ENCODE results near the gene C10orf53. TPM values are rescaled to one million over a fixed set of nuclear protein-coding genes. Genes with fewer than 3 reads are reported as not detected.

Gene C10orf53, protein sequence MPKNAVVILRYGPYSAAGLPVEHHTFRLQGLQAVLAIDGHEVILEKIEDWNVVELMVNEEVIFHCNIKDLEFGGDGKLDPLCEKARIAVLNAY
- total RNA-seq, result not detected
- long read RNA-seq, result 0 reads

DNA sequence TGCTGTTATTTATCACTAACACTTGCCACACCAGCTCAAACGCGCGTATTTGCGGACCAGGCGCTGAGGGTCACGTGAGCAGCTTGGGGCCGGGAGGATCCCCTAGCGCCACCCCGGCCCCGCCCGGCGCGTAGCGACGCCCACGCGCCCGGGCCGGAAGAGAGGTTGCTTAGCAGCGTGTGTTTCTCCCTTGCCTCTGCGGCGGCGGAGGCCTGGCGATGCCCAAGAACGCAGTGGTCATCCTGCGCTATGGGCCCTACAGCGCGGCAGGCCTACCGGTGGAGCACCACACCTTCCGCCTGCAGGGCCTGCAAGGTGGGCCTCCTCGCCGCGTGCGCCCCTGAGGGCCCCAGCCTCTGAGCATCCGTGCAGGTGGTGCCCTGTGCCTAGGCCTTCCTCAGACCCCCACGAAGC is at the start of gene C10orf53:
TSS of gene C10orf53 (plus strand) at position 172 of the 414 bp plus-strand sequence. CDS start at position 219, 47 bp downstream.
- DNase-seq (peak; percentile 47), ATAC-seq (peak; percentile 42 to 76)
- no peaks in the 10 kb centered on the region for H3K9me3 ChIP-seq
- H3K27ac ChIP-seq, result no peak within 1 kb of the TSS
- H3K4me3 ChIP-seq, result no peak within 1 kb of the TSS
- H3K4me1 ChIP-seq, result no peaks in the 10 kb centered on the region
- TF ChIP-seq, protein P1, sequence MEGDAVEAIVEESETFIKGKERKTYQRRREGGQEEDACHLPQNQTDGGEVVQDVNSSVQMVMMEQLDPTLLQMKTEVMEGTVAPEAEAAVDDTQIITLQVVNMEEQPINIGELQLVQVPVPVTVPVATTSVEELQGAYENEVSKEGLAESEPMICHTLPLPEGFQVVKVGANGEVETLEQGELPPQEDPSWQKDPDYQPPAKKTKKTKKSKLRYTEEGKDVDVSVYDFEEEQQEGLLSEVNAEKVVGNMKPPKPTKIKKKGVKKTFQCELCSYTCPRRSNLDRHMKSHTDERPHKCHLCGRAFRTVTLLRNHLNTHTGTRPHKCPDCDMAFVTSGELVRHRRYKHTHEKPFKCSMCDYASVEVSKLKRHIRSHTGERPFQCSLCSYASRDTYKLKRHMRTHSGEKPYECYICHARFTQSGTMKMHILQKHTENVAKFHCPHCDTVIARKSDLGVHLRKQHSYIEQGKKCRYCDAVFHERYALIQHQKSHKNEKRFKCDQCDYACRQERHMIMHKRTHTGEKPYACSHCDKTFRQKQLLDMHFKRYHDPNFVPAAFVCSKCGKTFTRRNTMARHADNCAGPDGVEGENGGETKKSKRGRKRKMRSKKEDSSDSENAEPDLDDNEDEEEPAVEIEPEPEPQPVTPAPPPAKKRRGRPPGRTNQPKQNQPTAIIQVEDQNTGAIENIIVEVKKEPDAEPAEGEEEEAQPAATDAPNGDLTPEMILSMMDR (IDR thresholded peaks at IDR 0.05), result no peak
- intact Hi-C loops (cut with DNase I), result no loop called here
- peaks cover 25% of the 10 kb centered on the region for H3K27me3 ChIP-seq (ENCODE audit: low read depth)
- H3K36me3 ChIP-seq, result no peaks in the 10 kb centered on the region

DNA sequence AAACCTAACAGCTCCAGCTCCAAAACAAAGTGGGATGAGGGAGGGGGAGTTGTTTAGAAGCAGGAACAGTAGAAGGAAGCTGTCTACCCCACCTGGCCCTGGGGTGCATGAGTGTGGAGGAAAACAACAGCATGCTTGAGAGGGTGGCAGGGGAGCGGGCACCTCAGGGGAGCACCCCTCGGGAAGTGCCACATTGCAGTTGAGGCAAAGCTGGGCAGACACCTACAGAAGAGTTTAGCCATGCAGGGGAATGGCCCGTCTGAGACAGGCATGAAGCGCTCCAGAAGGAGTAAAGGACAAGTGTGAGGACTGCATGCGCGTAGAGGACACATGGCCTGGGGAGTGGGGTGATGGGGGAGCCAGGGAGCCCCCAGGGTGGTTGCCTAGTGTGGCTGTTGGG is 47.5 kb upstream of the C10orf53 start:
- peak; percentile 20 for DNase-seq
- ATAC-seq, result no peak
- peaks cover 8% of the 10 kb centered on the region for H3K27me3 ChIP-seq (ENCODE audit: low read depth)
- H3K4me3 ChIP-seq, result no peak overlapping the region
- H3K27ac ChIP-seq, result no peak overlapping the region
- intact Hi-C loops (cut with DNase I), result no loop called here
- H3K4me1 ChIP-seq, result no peaks in the 10 kb centered on the region
- no peaks in the 10 kb centered on the region for H3K36me3 ChIP-seq
- TF ChIP-seq, protein P1 (IDR thresholded peaks at IDR 0.05), result no peak
- H3K9me3 ChIP-seq, result no peaks in the 10 kb centered on the region

DNA sequence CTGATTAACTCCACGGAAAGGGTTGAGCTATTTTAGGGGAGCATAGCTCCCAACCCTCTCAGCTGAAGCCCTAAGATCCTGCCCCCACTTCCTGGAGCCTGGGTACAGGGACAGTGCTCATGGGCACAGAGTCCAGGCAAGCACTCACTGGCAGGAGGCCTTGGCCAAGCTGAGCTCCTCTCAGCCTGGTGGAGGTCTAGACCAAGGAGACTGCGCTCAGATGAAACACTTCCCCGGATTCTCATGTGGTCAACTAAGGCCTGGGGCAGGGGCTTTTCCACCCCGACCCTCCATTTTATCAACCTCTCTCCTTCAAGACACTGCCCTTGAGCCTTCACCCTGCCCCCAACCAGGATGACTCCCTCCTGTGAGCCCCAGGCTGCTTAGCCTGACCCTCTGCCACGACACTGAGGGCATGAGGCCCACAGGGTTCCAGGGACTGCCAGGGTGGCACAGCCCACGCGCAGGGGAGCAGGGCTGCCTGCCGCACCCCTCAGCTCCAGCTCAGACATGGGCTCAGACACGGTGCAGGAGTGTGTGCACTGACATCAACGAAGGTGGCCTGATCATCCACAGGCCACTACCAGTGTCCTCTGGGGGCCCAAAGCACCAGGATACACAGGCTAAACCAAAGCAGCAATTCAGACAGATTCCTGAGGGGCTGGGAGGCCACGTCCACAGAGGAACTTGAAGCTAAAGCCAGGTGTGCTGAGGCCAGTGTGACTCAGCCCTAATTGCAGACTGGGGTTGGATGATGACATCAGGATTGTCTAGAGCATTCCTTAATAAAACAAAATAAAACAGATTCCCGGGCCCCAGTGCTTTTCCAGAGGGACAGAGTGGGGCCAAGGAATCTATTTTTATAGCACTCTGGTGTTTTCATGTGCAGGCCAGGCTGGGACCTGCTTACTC is 46.8 kb upstream of the C10orf53 start:
- intact Hi-C loops (cut with DNase I), result no loop called here
- Histone ChIP-seq H3K4me3 (no peak overlapping the region), H3K27me3 (ENCODE audit: low read depth) (peaks cover 8% of the 10 kb centered on the region), H3K9me3 (no peaks in the 10 kb centered on the region), H3K36me3 (no peaks in the 10 kb centered on the region), H3K27ac (no peak overlapping the region), H3K4me1 (no peaks in the 10 kb centered on the region)
- TF ChIP-seq, protein P1 (IDR thresholded peaks at IDR 0.05), result no peak
- ATAC-seq, result peak in 1 of 2 donors; percentile 27
- DNase-seq, result no peak

DNA sequence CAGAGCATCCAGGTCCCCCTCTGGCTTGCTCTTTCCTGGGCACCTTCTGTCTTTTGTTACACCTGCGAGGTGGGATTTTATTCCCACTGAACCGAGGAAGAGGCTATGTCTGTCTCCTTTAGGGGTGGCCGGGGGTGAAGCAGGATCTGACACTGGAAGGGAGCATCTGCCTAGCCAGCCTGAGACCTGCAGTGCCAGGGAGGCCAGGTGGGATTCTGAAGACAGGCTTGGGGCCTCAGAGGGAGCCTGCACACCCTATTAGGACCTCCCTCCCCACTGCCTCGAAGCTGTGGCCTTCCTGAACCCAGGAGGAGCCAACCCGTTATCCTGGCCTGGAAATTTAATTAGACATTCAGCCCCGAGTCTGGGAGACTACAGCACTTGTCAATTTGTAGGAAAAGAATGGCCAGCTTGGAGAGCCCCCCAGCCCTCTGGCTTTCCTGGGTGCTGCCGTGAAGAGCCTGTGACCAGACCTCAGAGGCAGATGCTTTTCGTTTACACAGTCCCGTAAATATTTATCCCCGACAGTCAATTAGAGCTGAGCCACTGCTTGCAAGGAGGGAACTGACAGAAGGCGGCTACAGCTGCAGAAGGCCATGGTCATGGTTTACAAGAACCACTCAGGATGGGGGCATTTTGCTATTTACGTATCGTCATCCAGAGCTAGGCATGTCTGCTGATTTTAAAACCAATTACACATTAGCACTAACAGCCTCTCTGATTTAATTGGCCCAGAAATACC is 46.0 kb upstream of the C10orf53 start:
- no peak overlapping the region for H3K27ac ChIP-seq

More for the DNA sequence above, 46.0 kb upstream of the C10orf53 start:
- no peaks in the 10 kb centered on the region for H3K4me1 ChIP-seq
- H3K4me3 ChIP-seq, result no peak overlapping the region
- TF ChIP-seq, protein P1 (IDR thresholded peaks at IDR 0.05), result no peak
- DNase-seq, result peak; percentile 20
- peaks cover 8% of the 10 kb centered on the region for H3K27me3 ChIP-seq (ENCODE audit: low read depth)
- no peaks in the 10 kb centered on the region for H3K36me3 ChIP-seq
- intact Hi-C loops (cut with DNase I), result no loop called here
- no peaks in the 10 kb centered on the region for H3K9me3 ChIP-seq
- no peak for ATAC-seq
